NT2/D1 (cell line): ENCODE measurements around the gene NDUFV2.

Source experiments
- DNase-seq: peaks from one replicate; pipeline ENCODE4 v3.0.0-alpha.2; 2011; ENCODE audit warnings: low read depth, low spot score
- H3K27me3 ChIP-seq: 2 replicates; pipeline ENCODE4 v1.6.0; 2011; ENCODE audit warnings: mild to moderate bottlenecking; ENCODE audit not compliant: insufficient read length, insufficient read depth
- H3K36me3 ChIP-seq: 2 replicates; pipeline ENCODE4 v1.6.1; 2011; ENCODE audit warnings: mild to moderate bottlenecking, low read length, mixed read lengths; ENCODE audit not compliant: insufficient read depth, insufficient read length
- H3K4me1 ChIP-seq: 2 replicates; pipeline ENCODE4 v1.5.1; 2011; ENCODE audit not compliant: insufficient read depth, insufficient read length
- H3K4me3 ChIP-seq: 2 replicates; pipeline ENCODE4 v1.5.1; 2011; ENCODE audit warnings: low read depth; ENCODE audit not compliant: insufficient read length
- H3K9ac ChIP-seq: 2 replicates; pipeline ENCODE4 v1.6.0; 2011; ENCODE audit warnings: low read depth; ENCODE audit not compliant: insufficient read length
- H3K9me3 ChIP-seq: 2 replicates; pipeline ENCODE4 v1.5.1; 2011; ENCODE audit warnings: mild to moderate bottlenecking, low read length; ENCODE audit not compliant: insufficient read depth
- SUZ12 ChIP-seq: IDR thresholded peaks from 2 replicates; pipeline ENCODE4 v1.6.1; 2011; ENCODE audit not compliant: insufficient read length, insufficient read depth; ENCODE audit errors: extremely low read depth
- YY1 ChIP-seq: IDR thresholded peaks from 2 replicates; pipeline ENCODE4 v1.6.1; 2011; ENCODE audit not compliant: insufficient read length, insufficient read depth
- ZNF274 ChIP-seq: IDR thresholded peaks from 2 replicates; pipeline ENCODE4 v1.6.1; 2011; ENCODE audit warnings: mild to moderate bottlenecking, low read depth, low read length

NDUFV2 gene

GRCh38 chr18:9140984-9141383 lies 38.5 kb downstream of the NDUFV2 start:
- H3K4me3 ChIP-seq = no peak overlapping the region
- no peaks in the 10 kb centered on the region for H3K27me3 ChIP-seq
- no peak overlapping the region for H3K9ac ChIP-seq
- H3K36me3 ChIP-seq = no peaks in the 10 kb centered on the region
- TF ChIP-seq ZNF274 (no peak), YY1 (no peak), SUZ12 (no peak)
- DNase-seq = no peak
- no peaks in the 10 kb centered on the region for H3K4me1 ChIP-seq
- no peaks in the 10 kb centered on the region for H3K9me3 ChIP-seq

- no peaks in the 10 kb centered on the region for H3K27me3 ChIP-seq
- H3K36me3 ChIP-seq = no peaks in the 10 kb centered on the region
- DNase-seq = no peak
- no peak overlapping the region for H3K4me3 ChIP-seq
- no peak overlapping the region for H3K9ac ChIP-seq
- no peaks in the 10 kb centered on the region for H3K9me3 ChIP-seq
- H3K4me1 ChIP-seq = no peaks in the 10 kb centered on the region
- TF ChIP-seq ZNF274 = no peak
- no peak for TF ChIP-seq YY1
- no peak for TF ChIP-seq SUZ12
These were observed 43.7 kb downstream of the NDUFV2 start for GRCh38 chr18:9146224-9146623.

GRCh38 chr18:9147440-9148202 lies 45.1 kb downstream of the NDUFV2 start:
- H3K9ac ChIP-seq = no peak overlapping the region
- H3K4me1 ChIP-seq = no peaks in the 10 kb centered on the region
- H3K27me3 ChIP-seq = no peaks in the 10 kb centered on the region
- TF ChIP-seq ZNF274 = no peak
- no peak for TF ChIP-seq YY1
- TF ChIP-seq SUZ12 = no peak
- peak; percentile 6 for DNase-seq
- H3K36me3 ChIP-seq = no peaks in the 10 kb centered on the region
- H3K4me3 ChIP-seq = no peak overlapping the region
- no peaks in the 10 kb centered on the region for H3K9me3 ChIP-seq

- Histone ChIP-seq H3K36me3 (no peaks in the 10 kb centered on the region), H3K27me3 (no peaks in the 10 kb centered on the region), H3K9me3 (no peaks in the 10 kb centered on the region), H3K4me3 (no peak overlapping the region), H3K9ac (no peak overlapping the region), H3K4me1 (no peaks in the 10 kb centered on the region)
- TF ChIP-seq YY1 = no peak
- TF ChIP-seq SUZ12 = no peak
- DNase-seq = no peak
These were observed 45.7 kb downstream of the NDUFV2 start for GRCh38 chr18:9148203-9148552.

- DNase-seq = no peak
- no peaks in the 10 kb centered on the region for H3K36me3 ChIP-seq
- H3K9me3 ChIP-seq = no peaks in the 10 kb centered on the region
- no peak for TF ChIP-seq SUZ12
- TF ChIP-seq ZNF274 = no peak
- no peak for TF ChIP-seq YY1
- H3K4me3 ChIP-seq = no peak overlapping the region
- H3K27me3 ChIP-seq = no peaks in the 10 kb centered on the region
- no peak overlapping the region for H3K9ac ChIP-seq
- H3K4me1 ChIP-seq = no peaks in the 10 kb centered on the region
These were observed 47.6 kb downstream of the NDUFV2 start for GRCh38 chr18:9150121-9150520.

- no peaks in the 10 kb centered on the region for H3K36me3 ChIP-seq
- DNase-seq = no peak
- no peak overlapping the region for H3K9ac ChIP-seq
- H3K9me3 ChIP-seq = no peaks in the 10 kb centered on the region
- no peaks in the 10 kb centered on the region for H3K27me3 ChIP-seq
- no peak overlapping the region for H3K4me3 ChIP-seq
- H3K4me1 ChIP-seq = no peaks in the 10 kb centered on the region
- TF ChIP-seq SUZ12 (no peak), YY1 (no peak), ZNF274 (no peak)
These were observed 50.8 kb downstream of the NDUFV2 start for GRCh38 chr18:9153256-9153655.

GRCh38 chr18:9156604-9157249 lies 54.2 kb downstream of the NDUFV2 start:
- no peaks in the 10 kb centered on the region for H3K36me3 ChIP-seq
- H3K4me3 ChIP-seq = no peak overlapping the region
- TF ChIP-seq SUZ12 (no peak), YY1 (no peak), ZNF274 (no peak)
- DNase-seq = no peak
- H3K4me1 ChIP-seq = no peaks in the 10 kb centered on the region
- H3K27me3 ChIP-seq = no peaks in the 10 kb centered on the region
- no peaks in the 10 kb centered on the region for H3K9me3 ChIP-seq
- H3K9ac ChIP-seq = no peak overlapping the region
